Neural cell (in vitro differentiated cells): Measurements from ENCODE around the gene WDR49. TPM values are rescaled to one million over a fixed set of nuclear protein-coding genes. Genes with fewer than 3 reads are reported as not detected.

Experiments used
- H2AFZ ChIP-seq: fragments of 200-600, 300-800 bp; sonication (generic), shearing (Covaris generic); 2 replicates; pipeline ENCODE4 v1.6.0; 2014; ENCODE audit warnings: low read depth, mild to moderate bottlenecking, antibody characterized with exemption, low read length, moderate library complexity
- H3F3A ChIP-seq: fragments of 200-600 bp; shearing (Covaris generic); 2 replicates; pipeline ENCODE4 v1.6.1; 2016; ENCODE audit warnings: mild to moderate bottlenecking, moderate library complexity, mixed read lengths, antibody characterized with exemption, low read length; ENCODE audit not compliant: insufficient read depth, poor library complexity, severe bottlenecking
- H3K27ac ChIP-seq: fragments of 200-600, 300-800 bp; sonication (generic), shearing (Covaris generic); 2 replicates; pipeline ENCODE4 v1.5.1; 2014; ENCODE audit warnings: mild to moderate bottlenecking, low read length, moderate library complexity
- H3K27me3 ChIP-seq: fragments of 300-800, 200-600 bp; sonication (generic), shearing (Covaris generic); 2 replicates; pipeline ENCODE4 v1.6.0; 2014; ENCODE audit warnings: mild to moderate bottlenecking, low read depth, low read length, moderate library complexity; ENCODE audit not compliant: insufficient read depth
- H3K36me3 ChIP-seq: fragments of 300-800, 200-600 bp; sonication (generic), shearing (Covaris generic); 2 replicates; pipeline ENCODE4 v1.5.1; 2014; ENCODE audit warnings: mild to moderate bottlenecking, antibody characterized with exemption, low read length, moderate library complexity; ENCODE audit not compliant: insufficient read depth
- H3K4me2 ChIP-seq: fragments of 300-800, 200-600 bp; sonication (generic), shearing (Covaris generic); 2 replicates; pipeline ENCODE4 v1.6.0; 2014; ENCODE audit warnings: mild to moderate bottlenecking, low read length
- H3K4me3 ChIP-seq: fragments of 300-800, 200-600 bp; sonication (generic), shearing (Covaris generic); 2 replicates; pipeline ENCODE4 v1.5.1; 2014; ENCODE audit warnings: mild to moderate bottlenecking, low read length, moderate library complexity
- H3K79me2 ChIP-seq: fragments of 200-600 bp; shearing (Covaris generic); replicated peaks from 2 replicates; pipeline ENCODE4 v1.6.0; 2014; ENCODE audit warnings: mild to moderate bottlenecking, low read length, moderate library complexity; ENCODE audit not compliant: insufficient read depth
- H3K9ac ChIP-seq: fragments of 300-800, 200-600 bp; sonication (generic), shearing (Covaris generic); 2 replicates; pipeline ENCODE4 v1.6.1; 2016; ENCODE audit warnings: mild to moderate bottlenecking, low read length, mixed read lengths
- H3K9me2 ChIP-seq: fragments of 200-600 bp; shearing (Covaris generic); 2 replicates; pipeline ENCODE4 v1.6.1; 2016; ENCODE audit warnings: mild to moderate bottlenecking, low read length, mixed read lengths; ENCODE audit not compliant: insufficient read depth
- H3K9me3 ChIP-seq: fragments of 200-600, 300-800 bp; sonication (generic), shearing (Covaris generic); 2 replicates; pipeline ENCODE4 v1.6.1; 2016; ENCODE audit warnings: mild to moderate bottlenecking, mixed run types, low read length, moderate library complexity, mixed read lengths
- H4K20me1 ChIP-seq: fragments of 200-600 bp; shearing (Covaris generic); 2 replicates; pipeline ENCODE4 v1.6.1; 2016; ENCODE audit warnings: mild to moderate bottlenecking, mixed run types; ENCODE audit not compliant: insufficient read depth
- CTCF ChIP-seq: fragments of 450-650 bp; IDR thresholded peaks from 2 replicates; pipeline ENCODE4 v1.5.1; 2014; ENCODE audit warnings: antibody characterized with exemption, mild to moderate bottlenecking, moderate library complexity; ENCODE audit not compliant: poor library complexity, severe bottlenecking
- EP300 ChIP-seq: fragments of 450-650 bp; conservative IDR thresholded peaks from 2 replicates; pipeline ENCODE4 v1.6.1; 2014; ENCODE audit warnings: antibody characterized with exemption, mild to moderate bottlenecking, moderate library complexity; ENCODE audit not compliant: poor library complexity, severe bottlenecking
- EZH2 ChIP-seq: fragments of 200-600, 300-800 bp; shearing (Covaris generic), sonication (generic); IDR thresholded peaks from 2 replicates; pipeline ENCODE4 v1.6.1; 2014; ENCODE audit warnings: antibody characterized with exemption, low read length, borderline replicate concordance, mild to moderate bottlenecking; ENCODE audit not compliant: insufficient read depth, poor library complexity, severe bottlenecking
- MXI1 ChIP-seq: fragments of 450-650 bp; conservative IDR thresholded peaks from 2 replicates; pipeline ENCODE4 v1.6.1; 2014; ENCODE audit warnings: antibody characterized with exemption, mild to moderate bottlenecking; ENCODE audit not compliant: poor library complexity, severe bottlenecking
- POLR2AphosphoS5 ChIP-seq: IDR thresholded peaks from 2 replicates; pipeline ENCODE4 v1.6.1; 2012
- RAD21 ChIP-seq: fragments of 450-650 bp; conservative IDR thresholded peaks from 2 replicates; pipeline ENCODE4 v1.6.1; 2014; ENCODE audit warnings: antibody characterized with exemption, mild to moderate bottlenecking, moderate library complexity
- REST ChIP-seq: IDR thresholded peaks from 2 replicates; pipeline ENCODE4 v1.6.1; 2012; ENCODE audit warnings: borderline replicate concordance
- SMC3 ChIP-seq: fragments of 450-650 bp; conservative IDR thresholded peaks from 2 replicates; pipeline ENCODE4 v1.6.1; 2014; ENCODE audit warnings: antibody characterized with exemption, mild to moderate bottlenecking, moderate library complexity; ENCODE audit not compliant: poor library complexity
- TAF1 ChIP-seq: IDR thresholded peaks from 2 replicates; pipeline ENCODE4 v1.6.1; 2012; ENCODE audit warnings: low read depth
- polyA minus RNA-seq: library from RNA; depleted of rRNA, polyadenylated mRNA; stranded (reverse); fragments of >200 nt; gene quantifications from 2 replicates; pipeline ENCODE4 v1.2.3, GENCODE V29; 2014
- polyA plus RNA-seq: library from polyadenylated mRNA; depleted of rRNA; stranded (reverse); fragments of >200 nt; gene quantifications from 2 replicates; pipeline ENCODE4 v1.2.3, GENCODE V29; 2014

WDR49 gene
- polyA plus RNA-seq (0.56 and 1.1 TPM in 2 replicates), polyA minus RNA-seq (5.1 and 6.0 TPM in 2 replicates)

- no peaks in the 10 kb centered on the region for H3K36me3 ChIP-seq
- TF ChIP-seq EP300 (no peak), RAD21 (no peak), POLR2AphosphoS5 (no peak), TAF1 (no peak)
- no peaks in the 10 kb centered on the region for H3K9me2 ChIP-seq
- H3K27ac ChIP-seq: no peak within 1 kb of the TSS
- H2AFZ ChIP-seq: no peak within 1 kb of the TSS
- no peak within 1 kb of the TSS for H3K4me2 ChIP-seq
- H3K9ac ChIP-seq: no peak within 1 kb of the TSS
- no peaks in the 10 kb centered on the region for H3K9me3 ChIP-seq
- H3K79me2 ChIP-seq: no peaks in the 10 kb centered on the region
- H3K4me3 ChIP-seq: no peak within 1 kb of the TSS
- no peaks in the 10 kb centered on the region for H4K20me1 ChIP-seq
- H3F3A ChIP-seq: no peaks in the 10 kb centered on the region
- no peaks in the 10 kb centered on the region for H3K27me3 ChIP-seq
Measured at GRCh38 chr3:167653760-167654159, at the start of gene WDR49. TSS of gene WDR49 (minus strand) at chr3:167653942. CDS start at chr3:167653425, 517 bp downstream.

DNA sequence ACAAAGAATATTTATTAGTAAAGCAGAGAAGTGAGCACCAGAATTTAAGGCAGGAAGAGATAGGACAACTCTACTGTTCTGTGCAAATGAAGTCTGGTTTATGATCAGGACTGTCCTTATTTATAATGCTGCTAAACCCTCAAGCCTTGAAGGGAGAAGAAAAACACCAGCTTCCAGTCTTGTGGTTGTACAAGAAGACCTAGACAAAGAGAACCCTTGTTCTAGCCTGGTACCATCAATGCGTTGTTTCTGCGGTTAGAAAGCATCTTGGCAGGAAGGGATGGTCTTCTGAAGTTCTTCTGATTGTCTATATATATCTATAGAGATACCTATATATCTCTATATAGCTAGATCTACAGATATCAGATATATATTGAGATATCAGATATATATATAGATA, 47.2 kb upstream of the WDR49 start:
- Histone ChIP-seq H3K27me3 (no peaks in the 10 kb centered on the region), H3K9me3 (no peaks in the 10 kb centered on the region), H3K79me2 (no peaks in the 10 kb centered on the region), H3K36me3 (no peaks in the 10 kb centered on the region), H3F3A (no peaks in the 10 kb centered on the region), H3K9ac (no peak overlapping the region), H3K27ac (no peak overlapping the region), H4K20me1 (no peaks in the 10 kb centered on the region), H3K4me2 (no peak overlapping the region), H2AFZ (no peak overlapping the region), H3K4me3 (no peak overlapping the region), H3K9me2 (no peaks in the 10 kb centered on the region)
- TF ChIP-seq POLR2AphosphoS5 (no peak), EP300 (no peak), RAD21 (no peak), SMC3 (no peak), EZH2 (no peak), MXI1 (no peak), REST (no peak), TAF1 (no peak), CTCF (no peak)

GRCh38 chr3:167700046-167700445, 46.3 kb upstream of the WDR49 start:
- H3F3A ChIP-seq: no peaks in the 10 kb centered on the region
- no peak overlapping the region for H3K9ac ChIP-seq
- H3K79me2 ChIP-seq: no peaks in the 10 kb centered on the region
- H3K27me3 ChIP-seq: no peaks in the 10 kb centered on the region
- no peaks in the 10 kb centered on the region for H4K20me1 ChIP-seq
- H3K9me2 ChIP-seq: no peaks in the 10 kb centered on the region
- TF ChIP-seq EP300 (no peak), TAF1 (no peak), POLR2AphosphoS5 (no peak), MXI1 (no peak), EZH2 (no peak), RAD21 (no peak), SMC3 (no peak), CTCF (no peak), REST (no peak)
- H3K9me3 ChIP-seq: no peaks in the 10 kb centered on the region
- no peak overlapping the region for H3K27ac ChIP-seq
- peaks cover 3% of the 10 kb centered on the region for H3K36me3 ChIP-seq
- H2AFZ ChIP-seq: no peak overlapping the region
- H3K4me2 ChIP-seq: no peak overlapping the region
- H3K4me3 ChIP-seq: no peak overlapping the region
